ENCODE measurements around the gene ADCY10. TPM values are rescaled to one million over a fixed set of nuclear protein-coding genes. Genes with fewer than 3 reads are reported as not detected.
A peak's percentile ranks its signal among the peaks of the same experiment; 100 is the strongest.

ADCY10 gene
- total RNA-seq, 1 donor from 2014 or later: 0.27 TPM

- Histone ChIP-seq H4K20me1 (ENCODE audit: insufficient read depth, low read length) (no peaks in the 10 kb centered on the region), H3K36me3 (ENCODE audit: insufficient read depth, low read length) (no peaks in the 10 kb centered on the region), H3K27me3 (ENCODE audit: insufficient read depth, low read length) (no peaks in the 10 kb centered on the region), H3K4me2 (ENCODE audit: low read length) (peak overlapping the region; percentile 43), H3K4me1 (ENCODE audit: insufficient read depth, low read length) (peaks cover 21% of the 10 kb centered on the region), H3K79me2 (ENCODE audit: insufficient read depth, low read length) (no peaks in the 10 kb centered on the region), H3K27ac (ENCODE audit: low read depth, low read length) (peak overlapping the region; percentile 33), H3K4me3 (ENCODE audit: insufficient read depth, low read depth, low read length) (no peak overlapping the region), H3K9me3 (ENCODE audit: insufficient read depth, low read depth, low read length) (no peaks in the 10 kb centered on the region), H3K9ac (ENCODE audit: low read length) (no peak overlapping the region), H2AFZ (ENCODE audit: low read depth, low read length) (no peak overlapping the region)
- no peak overlapping the region for H3K4me3 Mint-ChIP-seq (ENCODE audit: unreplicated experiment)
- DNase-seq (ENCODE audit: low read depth) (peak; percentile 58), FAIRE-seq (no peak)
- no peak for TF ChIP-seq EZH2 (IDR thresholded peaks at IDR 0.05; ENCODE audit: insufficient read depth, low read length)
- TF ChIP-seq CTCF (IDR thresholded peaks at IDR 0.05; ENCODE audit: insufficient read depth, low read depth, low read length): no peak
- H3K9me3 Mint-ChIP-seq (ENCODE audit: unreplicated experiment): peaks cover 3% of the 10 kb centered on the region
- H3K4me1 Mint-ChIP-seq (ENCODE audit: low read depth, unreplicated experiment): peaks cover 21% of the 10 kb centered on the region
- H3K36me3 Mint-ChIP-seq (ENCODE audit: low read depth, unreplicated experiment): no peaks in the 10 kb centered on the region
- no peak overlapping the region for H3K27ac Mint-ChIP-seq (ENCODE audit: unreplicated experiment)
- H3K27me3 Mint-ChIP-seq (ENCODE audit: low read depth, unreplicated experiment): no peaks in the 10 kb centered on the region
These were observed 33.3 kb downstream of the ADCY10 start for GRCh38 chr1:167880580-167881021.

- H3K27me3 Mint-ChIP-seq (ENCODE audit: low read depth, unreplicated experiment): no peaks in the 10 kb centered on the region
- H3K9me3 Mint-ChIP-seq (ENCODE audit: unreplicated experiment): peaks cover 2% of the 10 kb centered on the region
- no peak for FAIRE-seq
- H3K9me3 ChIP-seq (ENCODE audit: insufficient read depth, low read depth, low read length): no peaks in the 10 kb centered on the region
- TF ChIP-seq EZH2 (IDR thresholded peaks at IDR 0.05; ENCODE audit: insufficient read depth, low read length) (no peak), CTCF (IDR thresholded peaks at IDR 0.05; ENCODE audit: insufficient read depth, low read depth, low read length) (no peak)
- no peak overlapping the region for H2AFZ ChIP-seq (ENCODE audit: low read depth, low read length)
- peaks cover 26% of the 10 kb centered on the region for H3K4me1 ChIP-seq (ENCODE audit: insufficient read depth, low read length)
- H4K20me1 ChIP-seq (ENCODE audit: insufficient read depth, low read length): no peaks in the 10 kb centered on the region
- H3K27me3 ChIP-seq (ENCODE audit: insufficient read depth, low read length): no peaks in the 10 kb centered on the region
- H3K27ac ChIP-seq (ENCODE audit: low read depth, low read length): no peak overlapping the region
- no peak for DNase-seq (ENCODE audit: low read depth)
- H3K4me2 ChIP-seq (ENCODE audit: low read length): no peak overlapping the region
- H3K36me3 Mint-ChIP-seq (ENCODE audit: low read depth, unreplicated experiment): no peaks in the 10 kb centered on the region
- no peak overlapping the region for H3K4me3 Mint-ChIP-seq (ENCODE audit: unreplicated experiment)
- H3K4me3 ChIP-seq (ENCODE audit: insufficient read depth, low read depth, low read length): no peak overlapping the region
- H3K27ac Mint-ChIP-seq (ENCODE audit: unreplicated experiment): peak overlapping the region; percentile 58
- peaks cover 21% of the 10 kb centered on the region for H3K4me1 Mint-ChIP-seq (ENCODE audit: low read depth, unreplicated experiment)
- H3K9ac ChIP-seq (ENCODE audit: low read length): no peak overlapping the region
- no peaks in the 10 kb centered on the region for H3K79me2 ChIP-seq (ENCODE audit: insufficient read depth, low read length)
- H3K36me3 ChIP-seq (ENCODE audit: insufficient read depth, low read length): no peaks in the 10 kb centered on the region
These were observed 34.4 kb downstream of the ADCY10 start for GRCh38 chr1:167879508-167879907.

- DNase-seq (ENCODE audit: low read depth): no peak
- FAIRE-seq: no peak
- Histone ChIP-seq H3K4me1 (ENCODE audit: insufficient read depth, low read length) (peaks cover 26% of the 10 kb centered on the region), H3K36me3 (ENCODE audit: insufficient read depth, low read length) (no peaks in the 10 kb centered on the region), H4K20me1 (ENCODE audit: insufficient read depth, low read length) (no peaks in the 10 kb centered on the region), H3K9me3 (ENCODE audit: insufficient read depth, low read depth, low read length) (no peaks in the 10 kb centered on the region), H3K9ac (ENCODE audit: low read length) (no peak overlapping the region), H3K4me3 (ENCODE audit: insufficient read depth, low read depth, low read length) (no peak overlapping the region), H3K79me2 (ENCODE audit: insufficient read depth, low read length) (no peaks in the 10 kb centered on the region), H3K27me3 (ENCODE audit: insufficient read depth, low read length) (no peaks in the 10 kb centered on the region), H2AFZ (ENCODE audit: low read depth, low read length) (no peak overlapping the region), H3K27ac (ENCODE audit: low read depth, low read length) (no peak overlapping the region), H3K4me2 (ENCODE audit: low read length) (no peak overlapping the region)
- Mint-ChIP-seq H3K27ac (ENCODE audit: unreplicated experiment) (no peak overlapping the region), H3K4me3 (ENCODE audit: unreplicated experiment) (no peak overlapping the region), H3K36me3 (ENCODE audit: low read depth, unreplicated experiment) (no peaks in the 10 kb centered on the region), H3K9me3 (ENCODE audit: unreplicated experiment) (peaks cover 2% of the 10 kb centered on the region), H3K4me1 (ENCODE audit: low read depth, unreplicated experiment) (peaks cover 21% of the 10 kb centered on the region), H3K27me3 (ENCODE audit: low read depth, unreplicated experiment) (no peaks in the 10 kb centered on the region)
- no peak for TF ChIP-seq EZH2 (IDR thresholded peaks at IDR 0.05; ENCODE audit: insufficient read depth, low read length)
- TF ChIP-seq CTCF (IDR thresholded peaks at IDR 0.05; ENCODE audit: insufficient read depth, low read depth, low read length): no peak
These were observed 35.4 kb downstream of the ADCY10 start for GRCh38 chr1:167878372-167879160.
